ENCODE measurements around the gene METTL6.

METTL6 gene, protein sequence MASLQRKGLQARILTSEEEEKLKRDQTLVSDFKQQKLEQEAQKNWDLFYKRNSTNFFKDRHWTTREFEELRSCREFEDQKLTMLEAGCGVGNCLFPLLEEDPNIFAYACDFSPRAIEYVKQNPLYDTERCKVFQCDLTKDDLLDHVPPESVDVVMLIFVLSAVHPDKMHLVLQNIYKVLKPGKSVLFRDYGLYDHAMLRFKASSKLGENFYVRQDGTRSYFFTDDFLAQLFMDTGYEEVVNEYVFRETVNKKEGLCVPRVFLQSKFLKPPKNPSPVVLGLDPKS

DNA sequence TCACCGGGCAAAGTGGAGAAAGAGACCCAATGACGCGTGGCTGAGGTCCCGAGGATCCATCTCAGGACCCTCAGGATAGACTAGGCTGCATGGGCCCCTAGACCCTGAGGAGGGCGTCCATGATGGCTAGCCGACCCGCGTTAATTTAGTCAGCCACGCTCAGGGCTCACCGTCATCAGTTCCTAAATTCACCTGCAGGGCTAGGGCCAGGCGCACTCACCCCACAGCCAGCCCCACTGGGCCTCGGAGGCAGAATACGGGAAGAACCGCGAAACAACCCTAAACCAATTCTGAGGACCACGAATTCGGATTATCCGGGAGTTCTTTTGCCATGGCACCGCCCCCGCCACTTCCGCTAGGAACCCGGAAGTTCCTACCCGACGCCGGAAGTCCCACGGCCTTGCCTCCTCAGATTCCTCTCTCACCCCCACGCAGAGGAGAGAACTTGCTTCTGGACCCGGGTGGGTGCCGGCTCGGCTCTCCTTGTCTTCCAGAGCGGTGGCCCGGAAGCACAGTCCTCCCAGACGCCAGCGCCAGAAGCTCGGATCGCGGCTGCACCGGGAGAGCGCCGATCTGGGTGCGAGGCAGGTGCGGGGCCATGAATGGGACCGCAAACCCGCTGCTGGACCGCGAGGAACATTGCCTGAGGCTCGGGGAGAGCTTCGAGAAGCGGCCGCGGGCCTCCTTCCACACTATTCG lies at the start of gene METTL6, which contains the start of gene EAF1:
METTL6 (minus strand) TSS at position 363 of the 699 bp plus-strand sequence. CDS start 1,033 bp downstream, outside the sequence.
EAF1 (plus strand) TSS at position 417 of the 699 bp plus-strand sequence; CDS start at position 599, 182 bp downstream.
- peak within 1 kb of the TSS; percentile 85 for H3K4me3 ChIP-seq (ENCODE audit: low read depth, low read length)
- in situ Hi-C loops (cut with HindIII; ENCODE audit: low sequenced_read_pairs), result no loop called here
- TF ChIP-seq, protein P1, sequence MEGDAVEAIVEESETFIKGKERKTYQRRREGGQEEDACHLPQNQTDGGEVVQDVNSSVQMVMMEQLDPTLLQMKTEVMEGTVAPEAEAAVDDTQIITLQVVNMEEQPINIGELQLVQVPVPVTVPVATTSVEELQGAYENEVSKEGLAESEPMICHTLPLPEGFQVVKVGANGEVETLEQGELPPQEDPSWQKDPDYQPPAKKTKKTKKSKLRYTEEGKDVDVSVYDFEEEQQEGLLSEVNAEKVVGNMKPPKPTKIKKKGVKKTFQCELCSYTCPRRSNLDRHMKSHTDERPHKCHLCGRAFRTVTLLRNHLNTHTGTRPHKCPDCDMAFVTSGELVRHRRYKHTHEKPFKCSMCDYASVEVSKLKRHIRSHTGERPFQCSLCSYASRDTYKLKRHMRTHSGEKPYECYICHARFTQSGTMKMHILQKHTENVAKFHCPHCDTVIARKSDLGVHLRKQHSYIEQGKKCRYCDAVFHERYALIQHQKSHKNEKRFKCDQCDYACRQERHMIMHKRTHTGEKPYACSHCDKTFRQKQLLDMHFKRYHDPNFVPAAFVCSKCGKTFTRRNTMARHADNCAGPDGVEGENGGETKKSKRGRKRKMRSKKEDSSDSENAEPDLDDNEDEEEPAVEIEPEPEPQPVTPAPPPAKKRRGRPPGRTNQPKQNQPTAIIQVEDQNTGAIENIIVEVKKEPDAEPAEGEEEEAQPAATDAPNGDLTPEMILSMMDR (IDR thresholded peaks at IDR 0.05; ENCODE audit: low read depth, low read length), result peak; percentile 11
- peak; percentile 76 for DNase-seq (ENCODE audit: low read depth, low spot score)

DNA sequence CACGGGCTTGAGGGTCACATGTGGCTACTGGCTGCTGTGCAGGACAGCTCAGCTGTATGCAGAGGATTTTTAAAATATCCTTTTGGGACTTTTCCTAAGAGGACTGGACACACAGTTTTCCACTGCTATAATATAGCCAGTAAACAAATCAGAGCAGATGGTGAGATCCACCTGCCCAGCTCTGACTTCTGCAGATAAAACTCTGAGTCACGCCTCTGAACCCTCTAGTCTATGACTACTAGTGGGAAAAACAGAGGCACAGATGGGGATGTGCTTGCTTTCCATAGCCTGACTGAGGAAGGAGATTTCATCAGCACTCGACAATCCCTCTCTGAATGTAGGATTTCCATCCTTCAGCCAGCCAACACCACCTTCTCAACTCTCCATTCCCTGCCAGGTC lies 49.0 kb upstream of the METTL6 start:
- H3K4me3 ChIP-seq (ENCODE audit: low read depth, low read length), result no peak overlapping the region
- DNase-seq (ENCODE audit: low read depth, low spot score), result no peak
- in situ Hi-C loops (cut with HindIII; ENCODE audit: low sequenced_read_pairs), result no loop called here
- TF ChIP-seq, protein P1 (IDR thresholded peaks at IDR 0.05; ENCODE audit: low read depth, low read length), result no peak

DNA sequence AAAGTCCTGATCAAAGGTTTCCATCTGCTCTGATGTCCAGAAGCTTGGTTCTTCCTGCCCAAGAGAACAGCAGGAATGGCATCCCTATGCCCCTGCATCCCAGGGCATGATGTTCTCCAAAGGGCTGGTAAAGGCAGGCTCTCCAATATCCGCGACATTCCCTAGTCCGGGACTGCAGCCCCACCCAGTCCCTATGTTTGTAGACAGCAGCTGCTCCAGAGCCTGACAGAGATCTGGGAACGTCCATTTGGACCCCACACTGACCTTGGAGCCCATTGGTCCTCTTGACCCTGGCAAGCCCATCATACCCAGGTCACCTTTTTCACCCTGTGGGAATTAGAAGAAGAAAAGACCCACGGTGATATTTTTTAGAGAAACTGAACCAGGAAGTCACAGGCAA lies 47.8 kb upstream of the METTL6 start:
- in situ Hi-C loops (cut with HindIII; ENCODE audit: low sequenced_read_pairs), result no loop called here
- no peak for DNase-seq (ENCODE audit: low read depth, low spot score)
- no peak overlapping the region for H3K4me3 ChIP-seq (ENCODE audit: low read depth, low read length)
- TF ChIP-seq, protein P1 (IDR thresholded peaks at IDR 0.05; ENCODE audit: low read depth, low read length), result no peak

DNA sequence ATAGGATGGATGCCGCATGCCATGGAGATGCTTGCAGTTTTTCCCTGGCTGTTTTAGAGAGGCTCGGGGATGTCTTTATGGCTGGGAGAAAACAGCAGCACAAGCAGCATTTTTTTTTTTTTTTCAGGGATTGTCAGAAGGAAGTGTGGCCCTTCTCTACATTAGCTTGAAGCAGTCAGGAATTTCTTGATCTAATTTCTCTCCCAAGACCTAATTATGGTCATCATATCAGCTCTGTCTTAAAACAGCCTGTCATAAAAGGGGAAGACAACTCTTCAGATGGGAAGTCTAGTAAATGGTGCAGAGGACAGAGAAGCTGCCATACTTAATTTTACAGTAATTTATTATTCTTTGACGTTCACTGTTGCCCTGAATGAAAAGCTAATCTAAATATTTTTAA lies 44.5 kb upstream of the METTL6 start:
- in situ Hi-C loops (cut with HindIII; ENCODE audit: low sequenced_read_pairs), result no loop called here
- TF ChIP-seq, protein P1 (IDR thresholded peaks at IDR 0.05; ENCODE audit: low read depth, low read length), result no peak
- H3K4me3 ChIP-seq (ENCODE audit: low read depth, low read length), result no peak overlapping the region
- no peak for DNase-seq (ENCODE audit: low read depth, low spot score)

DNA sequence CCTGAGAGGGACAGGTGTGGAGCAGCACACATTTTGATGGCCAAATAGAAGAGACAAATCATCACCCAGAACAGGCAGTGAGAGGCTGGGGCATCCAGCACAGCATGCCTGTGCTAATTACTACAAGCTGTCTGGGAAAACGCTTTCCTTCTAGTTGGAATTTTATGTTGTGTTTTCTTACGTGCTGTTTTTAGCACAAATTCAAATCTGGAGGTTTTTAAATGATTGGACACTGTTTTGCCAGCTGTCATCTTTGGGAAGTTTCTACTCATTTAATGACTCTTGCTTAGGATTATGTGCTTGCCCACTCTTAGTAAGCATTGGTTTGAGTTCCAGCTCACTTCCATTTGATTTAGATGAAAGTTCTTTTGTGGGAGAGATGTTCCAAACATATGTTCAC lies 43.5 kb upstream of the METTL6 start:
- no peak for DNase-seq (ENCODE audit: low read depth, low spot score)
- in situ Hi-C loops (cut with HindIII; ENCODE audit: low sequenced_read_pairs), result no loop called here
- no peak overlapping the region for H3K4me3 ChIP-seq (ENCODE audit: low read depth, low read length)
- TF ChIP-seq, protein P1 (IDR thresholded peaks at IDR 0.05; ENCODE audit: low read depth, low read length), result no peak

DNA sequence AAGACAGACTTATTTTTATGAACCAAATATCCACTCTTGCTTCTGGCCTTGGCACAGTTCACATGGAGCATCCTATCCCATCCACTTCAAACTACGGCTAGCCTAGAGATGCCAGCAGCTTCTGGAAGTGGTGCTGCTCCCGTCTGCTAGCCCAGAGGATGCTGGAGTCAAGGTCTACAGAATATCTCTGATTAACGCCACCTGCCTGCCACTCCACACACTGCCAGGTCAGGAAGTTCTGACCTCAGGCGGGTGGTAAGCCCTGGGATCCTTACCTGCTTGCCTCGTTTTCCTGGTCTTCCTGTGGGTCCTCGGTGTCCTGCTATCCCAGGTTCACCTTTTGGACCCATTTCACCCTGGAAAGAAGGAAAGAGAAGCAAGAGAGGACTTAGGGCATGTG lies 42.9 kb upstream of the METTL6 start:
- in situ Hi-C loops (cut with HindIII; ENCODE audit: low sequenced_read_pairs), result no loop called here
- no peak overlapping the region for H3K4me3 ChIP-seq (ENCODE audit: low read depth, low read length)
- TF ChIP-seq, protein P1 (IDR thresholded peaks at IDR 0.05; ENCODE audit: low read depth, low read length), result no peak
- DNase-seq (ENCODE audit: low read depth, low spot score), result no peak

Measured in astrocyte of the spinal cord (primary cell).